Stimulated activated CD4-positive, alpha-beta T cell treated with anti-CD3 and anti-CD28 coated beads, Interleukin-4, amount 100 ng/mL, for 24 hours (primary cell): ENCODE measurements around the gene LIMS2.

ENCODE experiments used
- DNase-seq: peaks from one replicate; pipeline ENCODE4 v3.0.0-alpha.2; 2020

Gene LIMS2

GRCh38 chr2:127596311-127597045, 78.9 kb downstream of the LIMS2 start:
- DNase-seq = no peak

DNA sequence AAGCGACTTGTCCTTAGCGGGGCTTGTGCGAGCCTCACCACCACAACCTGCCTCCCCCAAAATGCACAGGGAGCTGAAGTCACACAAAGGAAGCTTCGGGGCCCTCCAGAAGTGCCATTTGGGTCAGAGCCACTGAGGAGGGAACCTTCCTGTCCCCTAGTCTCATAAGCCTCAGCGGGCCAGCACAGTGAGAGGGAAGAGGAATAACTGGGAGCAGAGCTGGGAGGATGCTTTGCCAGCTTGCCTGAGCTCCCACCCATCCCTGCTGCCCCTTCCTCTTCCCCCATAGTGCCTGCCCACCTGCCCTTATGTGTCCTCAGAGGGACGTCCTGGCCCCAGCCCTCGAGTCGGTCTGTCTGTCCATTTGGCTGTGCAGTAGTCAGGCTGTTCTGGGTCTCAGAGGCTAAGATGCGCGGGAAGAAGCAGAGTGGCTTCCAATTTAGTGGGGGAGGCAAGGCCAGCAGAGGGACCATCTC, 81.2 kb downstream of the LIMS2 start:
- no peak for DNase-seq

GRCh38 chr2:127593228-127594115, 81.9 kb downstream of the LIMS2 start:
- DNase-seq = no peak

DNA sequence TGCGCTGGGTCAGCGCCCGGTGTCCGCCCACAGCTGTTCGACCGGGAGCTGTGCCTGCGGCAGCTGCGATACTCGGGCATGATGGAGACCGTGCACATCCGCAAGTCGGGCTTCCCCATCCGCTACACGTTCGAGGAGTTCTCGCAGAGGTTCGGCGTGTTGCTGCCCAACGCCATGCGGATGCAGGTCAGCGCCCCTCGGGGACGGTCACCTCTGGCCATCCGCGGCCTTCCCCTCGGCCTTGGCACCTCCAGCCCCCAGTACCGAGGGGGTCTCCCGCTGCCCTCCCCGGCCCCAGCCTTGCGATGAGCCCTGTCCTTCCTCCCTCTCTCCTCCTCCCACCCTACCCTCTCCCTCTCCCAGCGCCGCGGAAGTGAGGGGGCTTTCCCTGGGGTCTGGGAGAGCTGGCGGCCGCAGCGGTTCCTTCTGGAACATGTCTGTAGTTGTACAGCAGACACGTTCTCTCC, 82.5 kb downstream of the LIMS2 start:
- no peak for DNase-seq

DNA sequence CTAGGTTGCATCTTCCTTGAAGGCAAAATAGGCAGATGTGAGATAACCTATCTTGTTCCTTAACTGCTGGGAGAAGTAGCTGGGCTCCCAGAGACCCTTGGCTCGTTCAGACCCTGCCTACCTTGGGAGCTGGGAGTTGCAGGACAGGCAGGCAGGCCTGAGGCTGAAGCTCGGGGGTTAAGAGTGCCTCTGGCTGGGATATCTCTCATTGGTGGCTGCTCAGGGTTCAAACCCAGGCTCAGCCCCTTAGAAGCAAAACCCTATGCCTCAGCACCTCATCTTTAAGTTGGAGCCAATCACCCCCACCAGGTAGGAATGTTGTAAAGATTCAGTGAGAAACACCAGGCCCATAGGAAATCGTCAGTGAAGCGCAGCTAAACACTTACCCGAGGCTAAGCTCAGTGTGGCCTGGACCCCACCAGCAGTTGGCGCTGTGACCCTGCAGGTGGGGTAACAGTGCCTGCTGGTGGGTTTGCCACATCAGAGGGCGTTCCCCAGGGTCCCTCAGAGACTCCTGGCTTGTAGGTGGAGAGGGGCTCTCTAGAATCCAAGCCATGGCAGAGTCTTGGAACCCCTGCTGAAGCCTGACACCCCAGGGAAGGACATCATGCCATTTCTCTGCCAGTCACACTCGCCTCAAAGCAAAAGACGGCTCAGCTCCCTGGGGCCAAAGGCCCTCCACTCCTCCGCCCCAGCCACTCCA, 84.0 kb downstream of the LIMS2 start:
- peak; percentile 64 for DNase-seq

- no peak for DNase-seq
Observed at GRCh38 chr2:127590386-127591190, 84.7 kb downstream of the LIMS2 start.

DNA sequence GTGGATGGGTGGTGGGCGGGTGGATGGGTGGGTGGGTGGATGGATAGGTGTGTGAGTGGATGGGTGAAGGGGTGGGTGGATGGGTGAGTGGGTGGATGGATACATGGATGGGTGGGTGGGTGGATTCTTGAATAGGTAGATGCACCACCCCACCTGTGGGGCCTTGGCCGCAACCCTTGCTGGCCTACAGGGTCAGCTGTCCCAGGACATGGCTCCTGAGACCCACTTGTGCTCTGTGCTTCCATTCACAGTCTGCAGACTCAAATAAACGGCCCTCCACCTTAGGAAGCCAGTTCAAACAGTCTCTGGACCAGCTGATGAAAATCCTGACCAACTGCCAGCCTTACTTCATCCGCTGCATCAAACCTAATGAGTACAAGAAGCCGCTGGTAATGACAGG, 85.5 kb downstream of the LIMS2 start:
- no peak for DNase-seq

- no peak for DNase-seq
Observed at GRCh38 chr2:127589358-127589757, 86.0 kb downstream of the LIMS2 start.
